ENCODE measurements around the gene ATP11B.

Gene ATP11B

GRCh38 chr3:182837855-182838454, 44.7 kb downstream of the ATP11B start:
- TF ChIP-seq TAF1 (IDR thresholded peaks at IDR 0.05; ENCODE audit: low read depth) (no peak), RAD21 (IDR thresholded peaks at IDR 0.05; ENCODE audit: low read depth) (peak; percentile 50)

GRCh38 chr3:182843478-182843877, 50.2 kb downstream of the ATP11B start:
- TF ChIP-seq FOXM1 (IDR thresholded peaks at IDR 0.05; ENCODE audit: borderline replicate concordance, low read depth) (no peak), CREB1 (IDR thresholded peaks at IDR 0.05; ENCODE audit: low read depth) (no peak), USF1 (IDR thresholded peaks at IDR 0.05) (no peak), TEAD4 (IDR thresholded peaks at IDR 0.05) (no peak), TAF1 (IDR thresholded peaks at IDR 0.05; ENCODE audit: low read depth) (no peak), MAX (IDR thresholded peaks at IDR 0.05) (no peak), NFIC (IDR thresholded peaks at IDR 0.05) (no peak), EGR1 (IDR thresholded peaks at IDR 0.05) (no peak), ZBTB7A (IDR thresholded peaks at IDR 0.05; ENCODE audit: low read depth) (no peak), EP300 (IDR thresholded peaks at IDR 0.05; ENCODE audit: borderline replicate concordance) (no peak)
- TF ChIP-seq, protein P1, sequence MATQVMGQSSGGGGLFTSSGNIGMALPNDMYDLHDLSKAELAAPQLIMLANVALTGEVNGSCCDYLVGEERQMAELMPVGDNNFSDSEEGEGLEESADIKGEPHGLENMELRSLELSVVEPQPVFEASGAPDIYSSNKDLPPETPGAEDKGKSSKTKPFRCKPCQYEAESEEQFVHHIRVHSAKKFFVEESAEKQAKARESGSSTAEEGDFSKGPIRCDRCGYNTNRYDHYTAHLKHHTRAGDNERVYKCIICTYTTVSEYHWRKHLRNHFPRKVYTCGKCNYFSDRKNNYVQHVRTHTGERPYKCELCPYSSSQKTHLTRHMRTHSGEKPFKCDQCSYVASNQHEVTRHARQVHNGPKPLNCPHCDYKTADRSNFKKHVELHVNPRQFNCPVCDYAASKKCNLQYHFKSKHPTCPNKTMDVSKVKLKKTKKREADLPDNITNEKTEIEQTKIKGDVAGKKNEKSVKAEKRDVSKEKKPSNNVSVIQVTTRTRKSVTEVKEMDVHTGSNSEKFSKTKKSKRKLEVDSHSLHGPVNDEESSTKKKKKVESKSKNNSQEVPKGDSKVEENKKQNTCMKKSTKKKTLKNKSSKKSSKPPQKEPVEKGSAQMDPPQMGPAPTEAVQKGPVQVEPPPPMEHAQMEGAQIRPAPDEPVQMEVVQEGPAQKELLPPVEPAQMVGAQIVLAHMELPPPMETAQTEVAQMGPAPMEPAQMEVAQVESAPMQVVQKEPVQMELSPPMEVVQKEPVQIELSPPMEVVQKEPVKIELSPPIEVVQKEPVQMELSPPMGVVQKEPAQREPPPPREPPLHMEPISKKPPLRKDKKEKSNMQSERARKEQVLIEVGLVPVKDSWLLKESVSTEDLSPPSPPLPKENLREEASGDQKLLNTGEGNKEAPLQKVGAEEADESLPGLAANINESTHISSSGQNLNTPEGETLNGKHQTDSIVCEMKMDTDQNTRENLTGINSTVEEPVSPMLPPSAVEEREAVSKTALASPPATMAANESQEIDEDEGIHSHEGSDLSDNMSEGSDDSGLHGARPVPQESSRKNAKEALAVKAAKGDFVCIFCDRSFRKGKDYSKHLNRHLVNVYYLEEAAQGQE (IDR thresholded peaks at IDR 0.05; ENCODE audit: low read depth) = no peak

- TF ChIP-seq FOXM1 (IDR thresholded peaks at IDR 0.05; ENCODE audit: borderline replicate concordance, low read depth) = no peak
- no peak for TF ChIP-seq TAF1 (IDR thresholded peaks at IDR 0.05; ENCODE audit: low read depth)
- TF ChIP-seq NFIC (IDR thresholded peaks at IDR 0.05) = no peak
- no peak for TF ChIP-seq ZBTB7A (IDR thresholded peaks at IDR 0.05; ENCODE audit: low read depth)
- TF ChIP-seq CREB1 (IDR thresholded peaks at IDR 0.05; ENCODE audit: low read depth) = no peak
- no peak for TF ChIP-seq EGR1 (IDR thresholded peaks at IDR 0.05)
- TF ChIP-seq, protein P1 (IDR thresholded peaks at IDR 0.05; ENCODE audit: low read depth) = no peak
- TF ChIP-seq RAD21 (IDR thresholded peaks at IDR 0.05; ENCODE audit: low read depth) = no peak
- no peak for TF ChIP-seq TCF12 (IDR thresholded peaks at IDR 0.05; ENCODE audit: low read depth)
- TF ChIP-seq EP300 (IDR thresholded peaks at IDR 0.05; ENCODE audit: borderline replicate concordance) = no peak
- TF ChIP-seq YY1 (IDR thresholded peaks at IDR 0.05; ENCODE audit: low read depth) = no peak
- TF ChIP-seq USF1 (IDR thresholded peaks at IDR 0.05) = no peak
Measured at GRCh38 chr3:182848906-182849305, 55.6 kb downstream of the ATP11B start.

- TF ChIP-seq ZBTB7A (IDR thresholded peaks at IDR 0.05; ENCODE audit: low read depth) (no peak), CREB1 (IDR thresholded peaks at IDR 0.05; ENCODE audit: low read depth) (no peak), FOXM1 (IDR thresholded peaks at IDR 0.05; ENCODE audit: borderline replicate concordance, low read depth) (no peak)
Measured at GRCh38 chr3:182855076-182855475, 61.8 kb downstream of the ATP11B start.

GRCh38 chr3:182861348-182861747, 68.0 kb downstream of the ATP11B start:
- no peak for TF ChIP-seq EGR1 (IDR thresholded peaks at IDR 0.05)
- no peak for TF ChIP-seq ZBTB7A (IDR thresholded peaks at IDR 0.05; ENCODE audit: low read depth)
- no peak for TF ChIP-seq CREB1 (IDR thresholded peaks at IDR 0.05; ENCODE audit: low read depth)
- TF ChIP-seq USF1 (IDR thresholded peaks at IDR 0.05) = no peak
- TF ChIP-seq, protein P1 (IDR thresholded peaks at IDR 0.05; ENCODE audit: low read depth) = no peak
- no peak for TF ChIP-seq YY1 (IDR thresholded peaks at IDR 0.05; ENCODE audit: low read depth)
- TF ChIP-seq RAD21 (IDR thresholded peaks at IDR 0.05; ENCODE audit: low read depth) = no peak
- no peak for TF ChIP-seq TCF12 (IDR thresholded peaks at IDR 0.05; ENCODE audit: low read depth)
- no peak for TF ChIP-seq CEBPB (IDR thresholded peaks at IDR 0.05)
- TF ChIP-seq FOXM1 (IDR thresholded peaks at IDR 0.05; ENCODE audit: borderline replicate concordance, low read depth) = no peak
- TF ChIP-seq EP300 (IDR thresholded peaks at IDR 0.05; ENCODE audit: borderline replicate concordance) = no peak
- no peak for TF ChIP-seq NFIC (IDR thresholded peaks at IDR 0.05)
- no peak for TF ChIP-seq MAX (IDR thresholded peaks at IDR 0.05)
- TF ChIP-seq TAF1 (IDR thresholded peaks at IDR 0.05; ENCODE audit: low read depth) = no peak
